Cardiac septum (tissue), 1 donor: ENCODE data around the gene RPS6KA4. TPM values are rescaled to one million over a fixed set of nuclear protein-coding genes. Genes with fewer than 3 reads are reported as not detected.

ENCODE experiments used
- DNase-seq: peaks from one replicate; pipeline ENCODE4 v3.0.0-alpha.2; 2020; ENCODE audit warnings: low spot score
- intact Hi-C: fragments of 100-400 bp; cut with DNase I; formaldehyde crosslinking; loops from one replicate; pipeline ENCODE4 v1.14.0; 2022
- total RNA-seq: library from RNA; stranded (reverse); fragmentation: NEBNext Ultra II Directional; extraction: Animal tissue kit (Norgen Biotek cat#: 25700); gene quantifications from one replicate; pipeline ENCODE4 v1.2.1, GENCODE V29; 2021
- donor health status: DM: no; HTN: no; CAD: no.

The RPS6KA4 gene
- total RNA-seq, 1 donor from 2014 or later = 15.4 TPM

DNA sequence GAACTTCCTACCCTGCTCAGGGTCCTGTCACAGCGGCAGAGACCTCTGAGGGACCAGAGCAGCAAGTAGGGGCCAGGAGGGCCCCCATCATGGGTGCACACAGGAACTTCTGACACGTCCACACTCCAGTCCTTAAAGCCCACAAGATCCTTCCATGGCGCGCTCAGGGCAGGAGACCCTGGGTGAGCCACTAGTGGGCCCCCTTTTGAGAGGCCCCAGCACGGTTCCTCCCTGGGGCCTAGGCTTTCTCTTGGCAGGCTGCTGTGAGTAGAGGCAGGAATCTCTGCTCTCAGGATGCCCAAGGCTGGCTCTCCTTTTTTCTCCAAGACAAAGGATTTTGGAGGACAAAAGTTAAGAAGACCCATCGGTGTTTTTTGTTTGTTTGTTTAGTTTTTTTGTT lies 22.4 kb downstream of the RPS6KA4 start:
- intact Hi-C loops = no loop called here
- no peak for DNase-seq

DNA sequence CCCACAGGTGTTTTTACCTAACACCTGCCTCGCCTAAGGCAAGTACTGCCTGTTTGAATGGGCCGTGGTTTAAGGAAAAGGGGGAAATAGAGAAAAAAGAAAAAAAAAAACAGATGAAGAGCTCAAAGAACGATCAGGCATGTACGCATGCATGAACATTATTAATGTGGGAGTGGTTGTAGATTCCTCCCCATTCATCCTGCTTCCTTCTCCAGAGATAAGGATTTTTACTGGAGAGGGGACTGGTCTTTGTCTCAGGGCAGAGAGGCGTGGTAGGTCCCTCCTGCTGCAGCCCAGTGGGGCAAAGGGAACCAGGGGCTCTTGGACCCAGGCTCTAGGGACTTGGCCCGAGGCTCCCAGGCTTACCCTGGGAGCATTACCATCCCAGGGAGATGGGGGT lies 23.1 kb downstream of the RPS6KA4 start:
- intact Hi-C loops = no loop called here
- no peak for DNase-seq

DNA sequence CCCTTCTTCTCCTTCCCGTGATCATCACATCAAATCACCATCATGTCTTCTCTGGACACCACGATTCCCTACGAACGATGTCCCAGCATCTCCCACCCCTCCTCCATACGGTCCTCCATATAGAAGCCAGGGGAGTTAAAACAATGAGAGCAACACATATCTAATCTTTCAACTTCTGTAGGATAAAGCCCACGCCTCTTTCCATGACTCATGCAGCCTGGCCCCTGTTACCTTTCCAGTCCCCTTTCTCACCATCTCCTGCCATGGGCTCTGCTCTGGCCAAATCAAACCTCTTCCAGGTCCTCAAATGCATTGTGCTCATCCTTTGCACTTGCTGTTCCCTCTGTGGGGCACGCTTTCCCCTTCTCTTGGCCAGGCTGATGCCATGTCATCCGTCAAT lies 23.6 kb downstream of the RPS6KA4 start:
- intact Hi-C loops = no loop called here
- no peak for DNase-seq

DNA sequence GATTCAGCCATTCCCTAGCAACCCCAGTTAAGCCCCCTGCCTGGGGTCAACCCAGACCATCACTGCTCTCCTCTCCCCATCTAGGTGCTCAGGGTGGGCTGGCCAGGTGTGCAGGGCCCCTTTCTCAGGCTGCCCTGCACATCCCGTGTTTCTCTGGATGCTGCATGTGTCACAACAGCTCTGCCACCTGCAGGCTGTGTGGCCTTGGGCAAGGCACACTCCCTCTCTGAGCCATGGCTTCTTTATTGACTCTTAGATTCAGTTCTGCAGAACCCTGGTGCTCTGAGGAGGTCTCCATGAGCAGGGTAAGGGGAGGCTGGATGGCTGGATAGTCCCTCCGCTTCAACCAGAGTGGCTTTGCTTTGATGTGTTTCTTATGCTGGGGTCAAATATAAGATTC lies 24.6 kb downstream of the RPS6KA4 start:
- DNase-seq = no peak
- intact Hi-C loops = no loop called here

DNA sequence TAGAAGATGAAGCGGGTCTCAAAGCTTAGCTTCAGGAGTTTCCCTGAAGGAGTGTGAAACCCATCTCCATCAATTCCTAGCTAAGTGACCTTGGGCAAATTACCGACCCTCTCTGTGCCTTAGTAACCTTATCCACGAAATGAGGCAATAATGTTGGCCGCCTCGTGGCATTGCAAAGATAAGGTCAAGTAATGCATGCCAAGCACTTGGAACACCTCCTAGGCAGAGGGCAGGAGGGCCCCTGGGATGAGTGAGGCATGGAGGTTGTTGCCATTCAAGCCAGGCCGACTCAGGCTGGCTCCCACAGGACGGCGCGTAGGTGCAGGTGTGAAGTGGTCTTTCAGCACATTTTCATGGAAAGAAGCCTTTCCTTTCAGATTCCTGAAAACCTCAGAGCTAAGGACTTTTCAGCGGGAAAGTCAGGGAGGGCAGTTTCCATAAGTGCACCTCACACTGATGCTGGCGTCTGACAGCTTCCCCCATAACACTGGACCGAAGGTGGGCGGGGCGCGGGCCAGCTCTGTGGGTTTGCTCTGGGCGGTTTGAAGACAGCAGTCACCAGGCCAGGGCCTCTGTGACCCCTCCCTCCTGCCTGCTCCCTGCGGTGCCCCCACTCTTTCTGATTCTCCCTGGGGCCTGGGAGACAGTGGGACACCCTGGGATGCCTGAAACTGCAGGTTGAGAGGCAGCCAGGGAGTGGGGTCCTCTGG lies 25.2 kb downstream of the RPS6KA4 start:
- intact Hi-C loops = no loop called here
- no peak for DNase-seq

DNA sequence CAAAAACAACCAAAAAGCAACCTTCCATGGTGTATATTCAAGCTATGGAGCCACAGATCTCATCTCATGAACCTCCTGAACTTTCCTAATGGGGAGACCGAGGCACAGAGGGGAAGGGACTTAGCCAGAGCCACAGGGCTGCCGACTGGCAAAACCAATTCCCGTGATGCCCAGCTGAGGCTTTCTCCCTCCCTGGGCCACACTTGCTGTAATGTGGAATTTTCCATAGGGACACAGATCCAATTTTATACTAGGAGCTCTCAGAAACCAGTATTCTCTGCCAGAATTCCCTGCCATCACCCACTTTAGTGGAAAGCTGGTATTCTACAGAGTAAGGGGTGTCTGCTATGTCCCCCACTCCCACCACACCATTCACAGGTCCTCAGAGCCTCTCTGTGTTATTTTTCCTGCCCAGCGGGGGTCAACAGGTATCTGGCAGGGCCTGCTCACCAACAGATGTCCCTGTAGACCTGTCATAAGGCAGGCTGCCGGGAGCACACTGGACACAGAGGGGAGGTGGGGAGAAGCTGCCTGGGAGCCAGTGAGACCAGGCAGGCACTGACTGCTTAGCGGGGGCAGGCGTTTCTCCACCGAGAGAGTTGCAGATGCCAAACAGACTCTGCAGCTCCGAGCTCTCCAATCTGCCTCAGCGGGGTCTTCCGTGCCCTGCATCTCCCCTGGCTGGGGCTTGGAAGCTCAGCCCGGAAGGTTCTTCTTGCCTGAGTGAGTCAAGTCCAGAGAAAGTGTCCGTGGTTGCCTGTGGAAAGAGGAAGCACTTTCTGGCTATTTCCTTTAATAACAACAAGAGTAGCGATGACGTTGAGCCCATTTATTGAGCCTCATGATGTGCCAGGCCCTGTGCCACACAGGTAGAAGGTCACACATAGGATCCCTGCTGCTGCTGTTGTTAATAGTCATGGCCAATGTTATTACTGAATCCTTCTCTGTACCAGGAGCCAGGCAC lies 26.3 kb downstream of the RPS6KA4 start:
- no peak for DNase-seq
- intact Hi-C loops = no loop called here

DNA sequence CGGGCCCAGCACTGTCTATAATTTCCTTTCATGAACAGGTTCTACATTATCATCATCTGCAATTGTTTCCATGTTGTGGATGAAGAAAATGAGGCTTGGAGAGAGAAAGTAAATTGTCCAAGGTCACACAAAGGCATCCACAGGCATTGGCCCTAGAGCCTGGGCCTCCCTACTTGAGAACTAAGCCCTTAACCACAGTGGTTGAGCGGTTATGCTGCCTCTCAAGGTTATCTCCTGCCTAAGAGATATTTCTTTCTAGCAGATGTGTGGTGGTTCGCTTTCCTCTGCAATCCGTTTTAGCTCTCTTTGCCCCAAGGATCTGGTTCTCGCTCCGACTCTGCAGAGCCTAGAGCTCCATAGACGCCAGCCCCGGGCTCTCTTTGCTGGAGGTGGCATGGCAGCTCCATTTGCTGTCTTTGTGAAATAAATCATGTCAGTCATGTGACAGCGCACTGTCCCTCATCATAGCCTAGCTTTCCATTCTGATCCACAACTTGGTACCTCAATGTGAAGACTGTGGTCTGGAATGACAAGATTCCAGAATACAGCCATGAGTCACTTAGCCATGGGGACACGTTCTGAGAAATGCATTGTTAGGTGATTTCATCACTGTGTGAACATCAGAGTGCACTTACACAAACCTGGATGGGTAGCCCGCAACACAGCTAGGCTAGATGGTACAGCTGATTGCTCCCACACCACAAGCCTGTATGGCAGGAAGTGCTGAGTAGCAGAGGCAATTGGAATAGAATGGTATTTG lies 27.2 kb downstream of the RPS6KA4 start:
- no peak for DNase-seq
- intact Hi-C loops = no loop called here

DNA sequence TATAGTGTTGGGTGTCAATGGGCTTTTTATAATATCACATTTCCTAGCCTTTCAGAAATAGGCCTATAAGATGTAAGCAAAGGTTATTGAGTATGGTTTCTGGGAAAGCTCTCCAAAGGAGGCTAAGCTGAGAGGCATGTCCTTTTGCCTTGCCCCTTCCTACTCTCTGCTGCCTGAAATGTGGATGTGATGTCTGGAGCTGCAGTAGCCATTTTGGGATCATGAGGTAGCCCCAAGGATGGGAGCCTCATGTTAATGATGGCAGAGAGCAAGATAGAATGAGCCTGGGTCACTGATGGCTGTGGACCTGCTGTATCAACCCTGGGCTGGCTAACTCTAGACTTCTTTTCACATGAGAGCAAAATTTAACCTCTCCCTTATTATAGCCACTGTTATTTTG lies 29.0 kb downstream of the RPS6KA4 start:
- no peak for DNase-seq
- intact Hi-C loops = no loop called here

DNA sequence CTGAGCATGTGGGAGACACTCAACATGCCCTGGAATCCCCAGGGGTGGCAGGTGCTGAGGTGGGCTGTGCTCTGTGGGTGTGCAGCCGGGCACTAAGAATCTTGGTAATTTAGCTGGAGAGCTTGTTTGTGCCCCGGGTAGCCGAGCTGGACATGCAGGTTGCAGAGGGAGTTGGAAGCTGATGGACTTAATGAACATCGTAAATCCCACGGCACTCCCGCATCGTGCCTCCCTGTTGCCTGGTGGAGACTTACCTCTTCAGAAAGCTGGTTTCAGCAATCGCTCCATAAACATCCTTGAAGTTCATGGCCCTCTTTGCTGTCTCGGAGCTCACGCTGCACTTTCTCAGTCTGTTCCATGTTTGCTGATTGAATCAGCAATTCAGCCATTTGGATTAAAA lies 29.9 kb downstream of the RPS6KA4 start:
- intact Hi-C loops = no loop called here
- DNase-seq = no peak

DNA sequence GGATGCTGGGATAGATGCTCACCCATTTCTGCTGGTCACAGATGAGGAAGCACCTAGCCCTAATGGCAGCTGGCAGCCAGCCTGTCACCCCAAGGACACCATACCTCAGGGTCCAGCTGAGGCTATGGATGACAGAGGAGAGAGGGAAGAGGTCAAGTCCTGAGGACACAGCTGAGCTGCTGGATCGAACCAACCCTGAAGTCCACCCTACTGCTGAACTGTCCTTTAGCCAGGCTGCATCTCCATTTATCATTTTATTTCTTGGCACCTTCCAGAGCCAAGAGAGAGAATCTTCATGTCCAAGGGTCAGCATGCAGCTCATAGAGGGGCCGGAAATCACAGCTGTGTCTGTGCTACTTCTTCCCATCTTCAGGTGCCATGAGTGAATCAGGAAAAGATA lies 30.9 kb downstream of the RPS6KA4 start:
- intact Hi-C loops = no loop called here
- DNase-seq = no peak

DNA sequence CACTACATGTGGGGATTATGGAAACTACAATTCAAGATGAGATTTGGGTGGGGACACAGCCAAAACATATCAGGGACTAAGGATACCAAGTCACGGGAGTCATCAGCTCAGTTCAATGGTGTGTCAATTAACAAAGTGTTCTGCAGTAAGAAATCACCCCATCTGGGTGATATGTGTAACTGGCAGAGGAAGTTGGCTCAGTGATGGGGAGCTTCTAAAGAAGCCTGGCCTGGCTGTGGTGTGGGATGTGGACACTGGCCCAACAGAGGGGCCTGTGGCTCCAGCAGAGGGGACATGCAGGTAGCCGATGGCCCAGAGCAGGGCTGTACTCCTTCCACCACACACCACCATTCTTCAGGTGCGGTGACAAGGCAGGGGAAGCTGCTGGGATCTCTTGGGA lies 31.6 kb downstream of the RPS6KA4 start:
- intact Hi-C loops = no loop called here
- no peak for DNase-seq

DNA sequence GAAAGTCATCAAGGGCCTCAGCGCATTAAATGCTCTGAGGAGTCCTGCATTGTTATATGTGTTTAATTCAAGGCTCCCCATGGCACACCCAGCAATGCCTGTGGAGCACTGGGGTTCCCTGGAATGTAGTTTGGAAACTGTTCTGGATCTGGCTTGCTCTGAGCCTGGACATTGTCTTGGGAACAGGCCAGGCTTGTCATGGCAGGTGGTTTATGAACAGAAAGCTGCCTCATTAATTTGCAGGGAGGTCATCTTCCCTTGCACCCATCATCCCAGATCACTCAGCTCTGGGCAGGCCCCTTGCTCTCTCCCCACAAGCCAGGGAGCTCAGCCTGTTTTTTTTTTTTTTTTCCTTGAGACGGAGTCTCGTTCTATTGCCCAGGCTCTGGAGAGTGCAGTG lies 32.9 kb downstream of the RPS6KA4 start:
- no peak for DNase-seq
- intact Hi-C loops = no loop called here

DNA sequence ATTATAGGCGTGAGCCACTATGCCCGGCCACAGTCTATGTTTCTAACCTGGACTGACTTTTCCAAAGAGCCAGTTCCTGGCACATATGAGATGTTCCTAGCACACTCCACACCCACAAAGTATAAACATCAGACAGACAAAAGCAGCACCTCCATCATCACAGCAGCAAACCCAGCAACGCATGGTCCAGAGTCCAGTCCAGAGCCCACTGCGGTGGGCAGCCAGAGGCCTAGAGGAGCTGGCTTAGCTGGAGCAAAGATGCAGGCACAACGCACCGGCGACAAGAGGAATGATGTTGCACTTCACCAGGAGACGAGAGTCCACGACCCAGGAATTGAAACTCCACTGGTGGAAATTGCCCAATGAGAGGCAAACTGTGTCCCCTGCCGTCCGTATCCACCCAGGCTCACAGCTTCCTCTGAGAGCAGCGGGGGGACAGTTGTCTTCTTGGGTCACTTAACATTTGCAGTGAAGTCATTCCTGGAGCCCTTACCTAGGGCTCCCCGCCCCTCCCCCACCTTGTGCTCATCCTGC lies 36.6 kb downstream of the RPS6KA4 start:
- DNase-seq = no peak
- intact Hi-C loops = no loop called here

DNA sequence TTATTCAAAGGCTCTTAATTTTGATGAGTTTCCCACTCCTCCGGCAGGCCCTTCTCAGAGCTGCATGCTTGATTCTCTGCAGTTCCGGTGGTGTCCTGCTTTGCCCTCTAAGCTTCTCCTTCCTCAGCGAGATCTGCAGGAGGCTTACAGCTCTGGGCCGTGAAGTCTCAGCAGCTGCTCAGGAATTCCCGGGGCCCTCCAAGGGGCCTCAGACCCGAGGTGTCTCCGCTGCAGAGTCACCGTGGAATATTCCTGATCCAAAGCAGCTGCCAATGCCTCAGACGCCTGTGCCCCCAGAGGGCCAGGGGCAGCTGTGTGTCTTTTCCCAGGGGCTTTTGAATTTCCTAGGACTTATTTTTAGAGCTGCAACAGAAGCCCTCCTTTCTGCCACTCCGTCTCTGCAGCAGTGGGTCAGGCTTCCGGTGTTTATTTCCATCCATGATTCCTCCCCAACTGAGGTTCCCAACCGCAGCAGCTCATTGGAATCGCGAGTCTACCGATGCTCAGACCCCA lies 37.2 kb downstream of the RPS6KA4 start:
- DNase-seq = no peak
- intact Hi-C loops = no loop called here

DNA sequence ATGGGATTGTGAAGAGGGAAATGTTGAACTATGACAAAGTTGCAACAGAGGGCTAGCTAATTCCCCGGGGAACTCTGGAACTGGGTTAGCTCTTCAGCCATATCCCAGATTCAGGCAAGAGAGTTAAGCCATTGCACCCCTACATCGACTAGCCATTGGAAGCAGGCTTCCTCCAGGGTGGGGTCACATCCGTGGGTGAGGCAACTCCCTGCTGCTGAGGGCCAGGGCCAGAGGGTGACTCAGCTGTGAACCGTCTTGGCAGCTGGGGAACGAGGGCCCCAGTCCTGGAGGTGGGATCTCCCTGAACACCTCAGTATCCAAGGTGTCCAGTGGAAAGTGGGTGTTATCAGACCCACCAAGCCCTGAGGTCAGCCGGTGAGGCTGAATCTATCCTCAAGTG lies 41.1 kb downstream of the RPS6KA4 start:
- intact Hi-C loops = no loop called here
- DNase-seq = no peak

DNA sequence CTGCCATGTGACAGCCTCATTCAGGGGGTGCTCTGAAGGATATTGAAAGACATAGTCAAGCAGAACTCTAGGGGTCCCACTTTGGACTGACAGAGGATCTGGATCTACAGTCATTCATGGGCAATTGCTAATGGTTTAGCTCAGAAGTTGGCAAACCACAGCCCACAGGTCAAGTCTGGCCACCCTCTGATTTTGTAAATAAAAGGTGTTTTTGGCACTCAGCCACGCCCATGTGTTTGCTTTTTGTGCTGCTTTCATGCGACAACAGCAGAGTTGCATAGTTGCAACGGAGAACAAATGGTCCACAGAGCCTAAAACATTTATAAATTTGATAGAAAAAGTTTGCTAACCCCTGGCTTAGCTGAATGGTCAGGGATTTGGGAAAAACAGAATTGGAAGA lies 41.7 kb downstream of the RPS6KA4 start:
- intact Hi-C loops = no loop called here

DNA sequence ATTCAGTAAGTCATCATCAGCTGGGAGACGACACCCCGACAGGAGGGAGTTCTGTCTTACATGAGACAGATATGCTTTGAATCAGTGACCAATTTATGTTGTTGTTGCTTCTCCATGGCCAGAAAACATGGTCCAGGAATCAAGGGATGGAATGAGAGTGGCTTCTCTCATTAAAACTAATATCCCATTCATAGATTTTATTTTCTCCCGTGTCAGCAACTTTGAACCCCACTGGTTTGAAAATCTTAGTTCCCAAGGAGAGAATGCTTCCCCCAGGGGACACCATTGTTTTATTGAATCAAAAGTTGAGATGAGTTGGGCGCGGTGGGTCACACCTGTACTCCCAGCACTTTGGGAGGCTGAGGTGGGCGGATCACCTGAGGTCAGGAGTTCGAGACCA lies 42.8 kb downstream of the RPS6KA4 start:
- no peak for DNase-seq
- intact Hi-C loops = no loop called here

More for the DNA sequence above, 41.7 kb downstream of the RPS6KA4 start:
- DNase-seq = no peak

DNA sequence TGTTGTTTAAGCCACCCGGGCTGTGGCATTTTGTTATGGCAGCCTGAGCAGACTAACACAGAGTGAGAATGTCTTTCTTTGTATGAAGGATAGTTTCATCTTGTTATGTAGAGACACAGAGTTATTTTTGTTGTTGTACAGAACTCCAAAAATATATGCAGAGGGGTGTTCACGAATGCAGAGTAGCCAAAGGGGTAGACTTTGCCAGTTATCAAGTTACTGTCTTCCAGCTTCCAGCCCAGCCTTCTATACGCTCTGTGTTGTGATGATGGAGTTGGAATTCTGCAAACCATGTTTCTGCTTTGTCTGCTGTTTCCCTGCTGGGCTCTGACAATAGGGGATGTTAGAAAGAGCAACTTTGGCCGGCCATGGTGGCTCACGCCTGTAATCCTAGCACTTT lies 44.1 kb downstream of the RPS6KA4 start:
- no peak for DNase-seq
- intact Hi-C loops = no loop called here

DNA sequence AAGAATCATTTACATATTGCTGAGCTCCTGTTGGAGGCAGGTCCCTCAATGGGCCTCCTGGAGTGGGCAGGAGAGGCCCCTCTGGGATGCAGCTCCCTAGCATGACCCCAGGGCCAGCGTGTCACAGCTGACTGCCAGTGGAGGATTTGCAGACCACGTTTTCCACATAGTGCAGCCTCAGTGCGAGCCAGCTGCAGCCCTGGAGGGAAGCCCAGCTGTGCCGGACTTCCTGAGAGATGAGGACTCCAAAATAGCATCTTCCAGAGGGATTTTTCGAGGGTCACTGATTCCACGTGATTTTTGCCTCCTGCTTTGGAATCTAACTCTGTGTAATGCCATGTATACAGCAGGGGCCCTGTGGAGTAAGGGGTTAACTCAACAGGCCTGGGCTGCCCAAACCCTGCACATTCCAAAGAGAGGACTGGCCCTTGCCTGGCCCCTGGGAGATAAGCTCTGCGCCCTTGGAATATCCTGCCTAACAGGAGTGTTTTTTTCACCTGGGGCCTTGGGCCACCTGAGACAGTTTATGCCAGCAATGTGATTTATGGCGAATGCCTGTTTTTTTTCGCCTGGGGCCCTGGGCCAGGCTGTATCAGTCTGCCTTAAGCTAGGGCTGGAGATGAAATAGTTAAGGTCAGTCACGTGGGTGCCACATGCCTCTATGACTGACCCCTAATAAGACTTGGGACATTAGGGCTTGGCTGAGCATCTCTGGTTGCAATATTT lies 47.4 kb downstream of the RPS6KA4 start:
- DNase-seq = peak; percentile 81
- intact Hi-C loops = no loop called here
